HL-60 (cell line): ENCODE data around the gene LRRC37A.
"Not testable (repeated sequence)": the region's sequence is repeated elsewhere in the genome, so short reads cannot be mapped to it uniquely, and the experiment has no call there.

Experiments used
- DNase-seq, 2 experiments: peaks; one replicate each; pipeline ENCODE4 v3.0.0-alpha.2; 2010 to 2020; ENCODE audit warnings: low read depth in 1 of 2, low spot score in 1 of 2
- H3K27ac ChIP-seq: fragments of 250-450 bp; sonication (Bioruptor Pico); replicated peaks from 2 replicates; pipeline ENCODE4 v1.5.1; 2020; ENCODE audit warnings: mild to moderate bottlenecking, moderate library complexity
- H3K27me3 ChIP-seq: fragments of 250-450 bp; sonication (Bioruptor Pico); 2 replicates; pipeline ENCODE4 v1.5.1; 2021; ENCODE audit warnings: mild to moderate bottlenecking, moderate library complexity; ENCODE audit not compliant: insufficient read depth, poor library complexity, severe bottlenecking
- H3K4me3 ChIP-seq: replicated peaks from 2 replicates; pipeline ENCODE4 v1.5.1; 2011; ENCODE audit warnings: mild to moderate bottlenecking, control low read depth, low read length; ENCODE audit not compliant: insufficient read depth
- POLR2AphosphoS5 ChIP-seq: IDR thresholded peaks from 2 replicates; pipeline ENCODE4 v1.6.1; 2012; ENCODE audit warnings: low read depth
- SPI1 ChIP-seq: IDR thresholded peaks from 2 replicates; pipeline ENCODE4 v1.6.1; 2012; ENCODE audit warnings: low read depth, mild to moderate bottlenecking, borderline replicate concordance
- TF ChIP-seq, protein P1 (sequence below): IDR thresholded peaks from 2 replicates; pipeline ENCODE4 v1.6.1; 2012; ENCODE audit warnings: low read depth; ENCODE audit not compliant: insufficient replicate concordance

The LRRC37A gene

DNA sequence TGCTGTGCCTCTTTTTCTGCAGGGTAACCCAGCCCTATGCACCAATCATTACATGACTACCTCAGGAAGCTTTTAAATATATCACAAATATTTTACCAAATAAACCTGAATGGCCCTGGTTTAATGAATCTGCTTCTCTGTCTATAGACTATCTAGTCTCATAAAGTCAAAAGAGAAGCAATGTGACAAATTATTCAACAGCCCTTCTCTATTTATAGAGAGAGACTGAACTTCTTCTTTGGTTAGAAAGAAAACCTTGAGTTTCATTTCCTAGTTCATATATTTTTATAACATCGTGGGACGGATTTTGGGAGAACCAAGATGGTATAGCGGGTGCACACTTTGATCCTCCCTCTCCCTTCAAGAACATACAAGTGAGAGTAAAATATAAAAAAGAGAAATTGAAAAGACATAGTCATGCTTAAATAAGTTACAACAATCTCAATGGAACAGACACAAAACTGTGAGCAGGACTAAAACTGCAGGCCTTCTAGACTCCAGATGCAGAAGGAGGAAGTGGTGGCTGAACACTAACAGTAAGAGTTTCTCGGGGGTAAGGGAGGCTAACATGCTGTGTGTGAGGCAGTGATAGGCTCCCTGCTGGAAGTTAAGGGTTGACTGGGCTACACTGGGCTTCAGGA is 3.9 kb upstream of the LRRC37A start:
- H3K4me3 ChIP-seq, H3K27me3 ChIP-seq: not testable (repeated sequence)
- H3K27ac ChIP-seq: peak overlapping the region; percentile 87
- TF ChIP-seq, protein P1, sequence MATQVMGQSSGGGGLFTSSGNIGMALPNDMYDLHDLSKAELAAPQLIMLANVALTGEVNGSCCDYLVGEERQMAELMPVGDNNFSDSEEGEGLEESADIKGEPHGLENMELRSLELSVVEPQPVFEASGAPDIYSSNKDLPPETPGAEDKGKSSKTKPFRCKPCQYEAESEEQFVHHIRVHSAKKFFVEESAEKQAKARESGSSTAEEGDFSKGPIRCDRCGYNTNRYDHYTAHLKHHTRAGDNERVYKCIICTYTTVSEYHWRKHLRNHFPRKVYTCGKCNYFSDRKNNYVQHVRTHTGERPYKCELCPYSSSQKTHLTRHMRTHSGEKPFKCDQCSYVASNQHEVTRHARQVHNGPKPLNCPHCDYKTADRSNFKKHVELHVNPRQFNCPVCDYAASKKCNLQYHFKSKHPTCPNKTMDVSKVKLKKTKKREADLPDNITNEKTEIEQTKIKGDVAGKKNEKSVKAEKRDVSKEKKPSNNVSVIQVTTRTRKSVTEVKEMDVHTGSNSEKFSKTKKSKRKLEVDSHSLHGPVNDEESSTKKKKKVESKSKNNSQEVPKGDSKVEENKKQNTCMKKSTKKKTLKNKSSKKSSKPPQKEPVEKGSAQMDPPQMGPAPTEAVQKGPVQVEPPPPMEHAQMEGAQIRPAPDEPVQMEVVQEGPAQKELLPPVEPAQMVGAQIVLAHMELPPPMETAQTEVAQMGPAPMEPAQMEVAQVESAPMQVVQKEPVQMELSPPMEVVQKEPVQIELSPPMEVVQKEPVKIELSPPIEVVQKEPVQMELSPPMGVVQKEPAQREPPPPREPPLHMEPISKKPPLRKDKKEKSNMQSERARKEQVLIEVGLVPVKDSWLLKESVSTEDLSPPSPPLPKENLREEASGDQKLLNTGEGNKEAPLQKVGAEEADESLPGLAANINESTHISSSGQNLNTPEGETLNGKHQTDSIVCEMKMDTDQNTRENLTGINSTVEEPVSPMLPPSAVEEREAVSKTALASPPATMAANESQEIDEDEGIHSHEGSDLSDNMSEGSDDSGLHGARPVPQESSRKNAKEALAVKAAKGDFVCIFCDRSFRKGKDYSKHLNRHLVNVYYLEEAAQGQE: peak; percentile 37
- peak; percentile 98 for TF ChIP-seq SPI1
- peak; percentile 78 for TF ChIP-seq POLR2AphosphoS5
- DNase-seq: peak; percentile 85 to 95

DNA sequence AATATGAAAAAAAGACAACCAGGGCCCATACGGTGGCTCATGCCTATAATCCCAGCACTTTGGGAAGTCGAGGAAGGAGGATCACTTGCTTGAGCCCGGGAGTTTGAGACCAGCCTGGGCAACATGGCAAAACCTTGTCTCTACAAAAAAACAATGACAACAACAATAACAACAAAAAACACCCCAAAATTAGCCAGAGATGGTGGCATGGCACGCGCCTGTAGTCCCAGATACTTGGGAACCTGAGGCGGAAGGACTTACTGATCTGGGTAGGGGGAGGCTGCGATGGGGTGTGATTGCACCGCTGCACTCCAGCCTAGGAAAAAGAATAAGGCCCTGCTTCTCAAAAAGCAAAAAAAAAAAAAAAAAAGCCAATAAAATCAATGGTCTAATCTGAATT is 3.3 kb upstream of the LRRC37A start:
- peak overlapping the region; percentile 87 for H3K27ac ChIP-seq
- H3K27me3 ChIP-seq: not testable (repeated sequence)

DNA sequence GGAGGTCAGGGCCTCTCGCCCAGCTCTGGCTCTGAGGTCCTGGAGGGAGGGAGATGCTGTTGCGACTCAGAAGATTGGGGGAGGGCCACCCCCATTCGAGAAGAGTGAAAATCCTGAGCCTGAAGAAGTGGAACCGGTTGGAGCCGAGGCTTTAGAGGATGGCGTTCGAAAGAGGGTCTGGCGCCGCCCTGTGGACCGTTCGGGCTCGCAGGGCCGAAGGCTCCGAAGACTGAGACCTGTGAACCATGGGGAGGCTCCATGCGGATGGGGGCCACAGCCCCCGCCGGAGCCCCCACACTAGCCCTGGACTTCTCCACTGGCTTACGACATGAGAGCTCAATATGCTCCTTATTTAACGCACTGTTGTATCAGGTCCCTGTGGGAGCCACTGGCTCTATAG is 46.3 kb downstream of the LRRC37A start:
- H3K4me3 ChIP-seq, H3K27me3 ChIP-seq, DNase-seq, H3K27ac ChIP-seq: not testable (repeated sequence)

More for the DNA sequence above, 3.3 kb upstream of the LRRC37A start:
- DNase-seq, H3K4me3 ChIP-seq: not testable (repeated sequence)
- TF ChIP-seq, protein P1: peak; percentile 3

DNA sequence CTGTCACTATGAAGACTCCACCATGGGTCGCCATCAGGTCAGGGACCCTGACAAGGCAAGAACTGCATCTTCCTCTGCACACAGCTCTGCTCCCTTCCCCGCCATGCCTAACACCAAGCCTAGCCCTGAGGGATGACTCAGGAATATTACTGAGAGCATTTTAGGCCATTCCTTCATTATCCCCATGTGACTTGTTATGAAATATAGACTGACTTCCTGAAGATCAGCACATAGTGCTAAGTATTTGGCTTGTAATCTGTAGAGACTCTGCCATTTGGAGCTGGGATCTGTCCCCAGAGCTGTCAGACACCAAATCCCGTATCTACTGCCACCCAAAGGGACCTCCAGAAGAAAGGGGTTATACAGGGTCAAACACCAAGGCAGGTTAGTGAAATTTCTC is 47.2 kb downstream of the LRRC37A start:
- DNase-seq, H3K27ac ChIP-seq, H3K4me3 ChIP-seq, H3K27me3 ChIP-seq: not testable (repeated sequence)

DNA sequence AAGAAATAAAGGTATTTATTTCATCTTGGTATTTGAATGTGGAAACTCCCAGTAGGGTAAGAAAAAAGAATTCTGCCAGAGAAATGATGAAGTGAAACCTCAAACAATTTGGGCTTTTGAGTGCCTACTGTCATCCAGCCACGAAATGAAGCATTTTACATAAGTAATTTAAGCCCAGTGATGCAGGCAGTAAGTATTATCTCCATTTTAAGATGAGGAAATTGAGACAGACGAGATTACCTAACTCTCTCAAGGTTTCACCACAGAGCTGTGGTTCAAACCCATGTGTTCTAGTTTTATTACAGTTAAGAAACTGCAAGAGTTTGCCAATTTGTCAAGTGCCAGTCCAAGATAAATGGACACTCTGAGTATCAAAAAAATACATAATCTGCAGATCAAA is 53.4 kb downstream of the LRRC37A start:
- not testable (repeated sequence) for H3K4me3 ChIP-seq, H3K27me3 ChIP-seq, H3K27ac ChIP-seq, DNase-seq

DNA sequence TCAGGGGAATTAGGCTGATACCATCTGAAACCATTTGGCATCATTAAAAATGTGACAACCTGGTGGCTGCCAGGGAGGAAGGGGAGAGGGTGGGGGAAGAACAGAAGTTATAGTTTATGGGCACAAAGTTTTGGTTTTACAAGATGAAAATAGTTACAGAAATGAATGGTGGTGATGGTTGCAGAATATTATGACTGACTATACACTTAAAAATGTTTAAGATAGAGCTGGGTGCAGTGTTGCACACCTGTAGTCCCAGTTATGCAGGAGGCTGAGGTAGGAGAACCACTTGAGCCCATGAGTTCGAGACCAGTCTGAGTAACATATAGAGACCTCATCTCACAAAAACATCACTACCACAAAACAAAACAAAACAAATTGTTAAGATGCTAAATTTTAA is 54.1 kb downstream of the LRRC37A start:
- DNase-seq, H3K27ac ChIP-seq, H3K27me3 ChIP-seq, H3K4me3 ChIP-seq: not testable (repeated sequence)

DNA sequence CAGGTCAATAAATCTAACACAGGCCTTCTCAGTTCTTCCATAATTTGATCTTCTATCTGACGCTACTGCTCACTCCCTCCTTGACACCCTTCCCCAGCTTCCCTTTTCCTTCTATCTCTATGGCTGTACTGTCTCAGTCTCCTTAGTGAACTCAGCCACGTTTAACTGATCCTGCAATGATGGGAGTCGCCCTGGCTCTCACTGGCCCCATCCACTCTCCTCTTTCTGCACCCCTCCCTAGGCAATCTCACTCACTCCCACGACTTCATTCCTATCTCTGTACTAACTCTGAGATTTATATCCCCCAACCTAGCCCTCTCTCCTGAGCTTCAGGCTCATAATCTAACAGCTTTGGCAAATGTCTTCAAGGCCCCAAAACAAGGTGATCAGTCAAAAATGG is 58.9 kb downstream of the LRRC37A start:
- not testable (repeated sequence) for H3K27ac ChIP-seq, H3K4me3 ChIP-seq, H3K27me3 ChIP-seq, DNase-seq

DNA sequence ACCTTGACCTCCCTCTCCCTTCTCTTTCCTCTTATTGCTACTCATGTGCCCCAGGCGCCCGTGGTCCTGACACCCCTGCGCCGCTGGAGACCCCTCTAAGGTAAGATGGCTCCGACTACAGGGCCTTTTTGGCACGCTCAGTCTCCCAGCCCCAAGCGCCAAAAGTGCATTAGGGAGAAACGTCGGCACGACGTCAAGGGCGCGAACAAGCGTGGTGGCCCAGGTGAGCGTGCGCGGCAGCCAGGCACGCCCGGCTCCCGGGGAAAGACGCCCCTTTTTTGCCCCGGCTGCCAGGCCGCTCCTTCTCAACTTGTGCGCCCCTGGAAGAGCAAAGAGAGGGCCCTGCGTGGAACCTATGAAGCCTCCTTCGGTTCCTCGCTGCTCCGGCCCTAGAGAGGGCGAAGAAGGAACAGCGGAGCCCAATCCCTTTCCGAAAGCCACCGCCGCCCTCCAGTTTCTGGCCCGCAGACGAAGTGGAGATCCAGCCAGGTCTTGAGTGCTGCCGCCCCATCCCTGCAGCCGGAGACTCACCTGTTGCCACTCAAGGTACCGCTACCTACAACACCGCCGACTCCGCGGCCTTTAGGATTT is 66.3 kb downstream of the LRRC37A start:
- DNase-seq, H3K27me3 ChIP-seq, H3K4me3 ChIP-seq, H3K27ac ChIP-seq: not testable (repeated sequence)

DNA sequence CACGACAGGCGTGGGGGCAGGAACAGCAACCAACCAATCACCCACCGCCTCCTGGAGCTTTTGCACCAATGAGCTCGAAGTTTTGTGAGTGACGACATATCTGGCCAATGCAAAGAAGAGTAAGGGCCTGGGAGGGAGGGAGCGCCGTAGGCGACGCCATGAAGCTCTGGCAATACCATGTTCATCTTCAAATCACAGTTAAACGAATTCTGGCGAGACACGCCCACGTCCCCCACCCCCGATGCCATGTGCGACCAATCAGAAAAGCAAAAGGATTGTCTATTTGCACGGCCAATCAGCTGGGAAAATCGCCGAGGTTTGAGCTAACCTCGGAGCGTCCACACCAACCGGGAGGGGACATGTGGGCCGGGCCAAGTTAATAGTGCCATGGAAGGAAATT is 66.8 kb downstream of the LRRC37A start, which contains the start of gene ARL17B:
ARL17B (minus strand) TSS at position 12 of the 400 bp plus-strand sequence. CDS start 3,369 bp downstream, outside the sequence.
- H3K27ac ChIP-seq, H3K4me3 ChIP-seq: not testable (repeated sequence)

DNA sequence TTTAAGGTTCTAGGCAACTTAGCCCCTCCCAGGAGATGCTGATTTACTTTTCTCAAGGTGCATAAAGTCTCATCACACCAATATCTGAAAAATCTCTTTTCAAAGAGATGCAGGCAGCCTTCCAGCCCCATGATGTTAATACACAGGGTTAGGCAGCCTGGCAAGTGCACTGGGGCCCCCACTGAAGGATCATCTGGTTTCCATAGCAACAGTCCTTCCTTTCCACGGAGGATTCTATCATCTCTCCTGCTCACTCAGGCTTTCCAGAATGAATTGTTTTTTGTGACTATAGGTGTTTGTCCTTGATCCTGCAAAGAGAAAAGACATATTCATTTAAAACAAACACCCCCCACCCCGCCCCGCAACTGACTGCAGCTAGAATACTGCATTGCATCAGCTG is 72.6 kb downstream of the LRRC37A start:
- H3K27me3 ChIP-seq, DNase-seq, H3K27ac ChIP-seq, H3K4me3 ChIP-seq: not testable (repeated sequence)

More for the DNA sequence above, 66.8 kb downstream of the LRRC37A start, which contains the start of gene ARL17B:
- DNase-seq: peak in 1 of 2 experiments; percentile 99
- not testable (repeated sequence) for H3K27me3 ChIP-seq
